Epidermal melanocyte (primary cell): ENCODE measurements around the gene PCDHGA11.
"Not testable (repeated sequence)": the region's sequence is repeated elsewhere in the genome, so short reads cannot be mapped to it uniquely, and the experiment has no call there.

Experiments
- DNase-seq: peaks from one replicate; pipeline ENCODE4 v3.0.0; 2011; ENCODE audit warnings: low spot score; ENCODE audit not compliant: insufficient read length

PCDHGA11 gene

DNA sequence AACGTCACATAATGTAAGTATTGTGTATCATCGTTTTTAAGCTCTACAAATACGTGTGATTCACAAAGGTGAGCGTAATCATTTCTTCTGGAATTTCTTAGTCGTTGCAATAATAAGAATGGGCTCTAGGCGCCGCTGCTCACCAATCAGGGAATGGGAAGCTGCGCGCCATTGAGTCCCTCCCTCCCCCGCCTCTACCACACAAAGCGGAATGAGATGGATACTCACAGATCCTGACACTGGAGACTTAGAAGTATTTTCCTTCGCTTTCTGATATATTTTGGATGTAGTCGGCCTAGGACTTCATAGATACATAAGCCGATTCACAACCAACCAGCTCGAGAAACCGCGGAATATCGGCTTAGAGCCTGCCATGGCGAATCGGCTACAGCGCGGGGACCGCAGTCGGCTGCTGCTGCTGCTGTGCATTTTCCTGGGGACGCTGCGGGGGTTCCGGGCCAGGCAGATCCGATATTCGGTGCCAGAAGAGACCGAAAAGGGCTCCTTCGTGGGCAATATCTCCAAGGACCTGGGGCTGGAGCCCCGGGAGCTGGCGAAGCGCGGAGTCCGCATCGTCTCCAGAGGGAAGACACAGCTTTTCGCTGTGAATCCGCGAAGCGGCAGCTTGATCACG is at the start of gene PCDHGA11:
PCDHGA11 (plus strand) TSS at position 197 of the 634 bp plus-strand sequence; CDS start at position 374, 177 bp downstream.
- no peak for DNase-seq

DNA sequence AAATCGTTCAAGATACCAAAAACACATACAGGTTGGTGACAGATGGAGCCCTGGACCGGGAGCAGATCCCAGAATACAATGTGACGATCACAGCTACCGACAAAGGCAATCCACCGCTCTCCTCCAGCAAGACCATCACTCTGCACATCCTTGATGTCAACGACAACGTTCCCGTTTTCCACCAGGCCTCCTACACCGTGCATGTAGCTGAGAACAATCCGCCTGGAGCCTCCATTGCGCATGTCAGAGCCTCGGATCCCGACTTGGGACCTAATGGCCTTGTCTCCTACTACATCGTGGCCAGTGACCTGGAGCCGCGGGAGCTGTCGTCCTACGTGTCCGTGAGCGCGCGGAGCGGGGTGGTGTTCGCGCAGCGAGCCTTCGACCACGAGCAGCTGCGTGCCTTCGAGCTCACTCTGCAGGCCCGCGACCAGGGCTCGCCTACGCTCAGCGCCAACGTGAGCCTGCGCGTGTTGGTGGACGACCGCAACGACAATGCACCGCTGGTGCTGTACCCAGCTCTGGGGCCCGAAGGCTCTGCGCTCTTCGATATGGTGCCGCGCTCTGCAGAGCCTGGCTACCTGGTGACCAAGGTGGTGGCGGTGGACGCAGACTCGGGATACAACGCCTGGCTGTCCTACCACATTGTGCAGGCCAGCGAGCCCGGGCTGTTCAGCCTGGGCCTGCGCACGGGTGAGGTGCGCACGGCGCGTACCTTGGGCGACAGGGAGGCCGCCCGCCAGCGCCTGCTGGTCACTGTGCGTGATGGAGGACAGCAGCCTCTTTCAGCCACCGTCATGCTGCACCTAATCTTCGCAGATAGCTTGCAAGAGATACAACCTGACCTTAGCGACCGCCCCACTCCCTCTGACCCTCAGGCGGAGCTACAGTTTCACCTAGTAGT is 49.0 kb upstream of the PCDHGA11 start:
- no peak for DNase-seq

DNA sequence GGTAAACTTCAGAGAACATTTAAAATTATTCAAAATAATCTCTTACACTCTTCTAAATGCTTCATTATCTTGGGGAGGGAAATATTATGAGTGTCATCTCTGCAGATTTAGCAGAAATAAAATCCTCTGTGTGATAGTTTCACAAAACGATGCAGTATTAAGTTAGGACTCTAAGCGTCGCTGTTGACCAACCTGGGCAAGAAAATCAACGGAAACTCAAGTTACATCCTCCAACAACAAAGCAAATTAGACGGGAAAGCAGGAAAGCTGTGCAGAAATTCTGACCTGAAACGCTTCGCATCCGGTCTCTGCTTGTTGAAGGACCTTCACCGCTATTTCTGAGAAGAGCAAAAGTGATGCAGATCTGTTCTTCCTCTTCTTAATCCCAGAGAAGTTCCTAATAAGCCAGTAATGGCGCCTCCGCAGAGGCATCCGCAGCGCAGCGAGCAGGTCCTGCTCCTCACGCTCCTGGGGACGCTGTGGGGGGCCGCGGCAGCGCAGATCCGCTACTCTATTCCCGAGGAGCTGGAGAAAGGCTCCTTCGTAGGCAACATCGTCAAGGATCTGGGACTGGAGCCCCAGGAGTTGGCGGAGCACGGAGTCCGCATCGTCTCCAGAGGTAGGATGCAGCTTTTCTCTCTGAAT is 47.1 kb upstream of the PCDHGA11 start, which contains the start of gene PCDHGA6:
PCDHGA6 (plus strand) TSS at position 219 of the 645 bp plus-strand sequence; CDS start at position 412, 193 bp downstream.
- no peak for DNase-seq

DNA sequence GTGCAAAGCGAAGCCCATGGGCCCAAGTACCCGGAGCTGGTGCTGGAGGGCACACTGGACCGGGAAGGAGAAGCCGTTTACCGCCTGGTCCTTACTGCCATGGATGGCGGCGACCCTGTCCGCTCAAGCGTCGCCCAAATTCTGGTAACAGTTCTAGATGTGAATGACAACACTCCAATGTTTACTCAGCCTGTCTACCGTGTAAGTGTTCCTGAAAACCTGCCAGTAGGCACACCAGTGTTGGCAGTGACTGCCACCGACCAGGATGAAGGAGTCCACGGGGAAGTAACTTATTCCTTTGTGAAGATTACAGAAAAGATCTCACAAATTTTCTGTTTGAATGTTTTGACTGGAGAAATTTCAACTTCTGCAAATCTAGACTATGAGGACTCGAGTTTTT is 46.2 kb upstream of the PCDHGA11 start:
- no peak for DNase-seq

DNA sequence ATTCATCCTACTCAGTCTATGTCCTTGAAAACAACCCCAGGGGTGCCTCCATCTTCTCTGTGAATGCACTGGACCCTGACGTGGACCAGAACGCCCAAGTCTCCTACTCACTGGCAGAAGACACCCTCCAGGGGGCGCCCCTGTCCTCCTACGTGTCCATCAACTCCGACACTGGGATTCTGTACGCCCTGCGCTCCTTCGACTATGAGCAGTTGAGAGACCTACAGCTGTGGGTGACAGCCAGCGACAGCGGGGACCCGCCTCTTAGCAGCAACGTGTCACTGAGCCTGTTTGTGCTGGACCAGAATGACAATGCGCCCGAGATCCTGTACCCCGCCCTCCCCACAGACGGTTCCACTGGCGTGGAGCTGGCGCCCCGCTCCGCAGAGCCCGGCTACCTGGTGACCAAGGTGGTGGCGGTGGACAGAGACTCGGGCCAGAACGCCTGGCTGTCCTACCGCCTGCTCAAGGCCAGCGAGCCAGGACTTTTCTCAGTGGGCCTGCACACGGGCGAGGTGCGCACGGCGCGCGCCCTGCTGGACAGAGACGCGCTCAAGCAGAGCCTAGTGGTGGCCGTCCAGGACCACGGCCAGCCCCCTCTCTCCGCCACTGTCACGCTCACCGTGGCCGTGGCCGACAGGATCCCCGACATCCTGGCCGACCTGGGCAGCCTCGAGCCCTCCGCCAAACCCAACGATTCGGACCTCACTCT is 45.3 kb upstream of the PCDHGA11 start:
- not testable (repeated sequence) for DNase-seq

DNA sequence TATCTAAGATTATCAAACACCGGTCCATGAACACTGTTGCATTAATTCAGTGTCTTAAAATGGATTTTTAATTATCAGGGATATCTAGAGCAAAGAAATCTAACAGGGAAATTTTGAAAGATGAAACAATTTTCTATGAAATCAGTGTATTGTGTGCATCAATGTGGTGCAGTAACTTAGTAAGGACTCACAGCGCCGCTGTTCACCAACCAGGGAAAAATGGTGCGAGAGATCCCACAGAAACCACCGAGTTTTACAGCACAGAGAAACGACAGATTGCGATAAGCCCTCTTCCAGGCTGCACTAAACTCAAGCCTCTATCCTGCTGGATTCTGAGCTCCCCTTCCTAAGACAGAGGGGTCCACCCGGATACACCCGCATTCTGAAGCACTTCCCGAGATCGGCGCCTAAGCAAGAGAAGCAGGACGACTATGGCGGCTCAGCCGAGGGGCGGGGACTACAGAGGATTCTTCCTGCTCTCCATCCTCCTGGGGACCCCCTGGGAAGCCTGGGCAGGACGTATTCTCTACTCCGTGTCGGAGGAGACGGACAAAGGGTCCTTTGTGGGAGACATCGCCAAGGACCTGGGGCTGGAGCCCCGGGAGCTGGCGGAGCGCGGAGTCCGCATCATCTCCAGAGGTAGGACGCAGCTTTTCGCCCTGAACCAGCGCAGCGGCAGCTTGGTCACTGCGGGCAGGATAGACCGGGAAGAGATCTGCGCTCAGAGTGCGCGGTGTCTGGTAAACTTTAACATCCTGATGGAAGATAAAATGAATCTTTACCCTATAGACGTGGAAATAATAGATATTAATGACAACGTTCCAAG is 38.2 kb upstream of the PCDHGA11 start, which contains the start of gene PCDHGA7:
PCDHGA7 (plus strand) TSS at position 274 of the 826 bp plus-strand sequence; CDS start at position 432, 158 bp downstream.
- no peak for DNase-seq

DNA sequence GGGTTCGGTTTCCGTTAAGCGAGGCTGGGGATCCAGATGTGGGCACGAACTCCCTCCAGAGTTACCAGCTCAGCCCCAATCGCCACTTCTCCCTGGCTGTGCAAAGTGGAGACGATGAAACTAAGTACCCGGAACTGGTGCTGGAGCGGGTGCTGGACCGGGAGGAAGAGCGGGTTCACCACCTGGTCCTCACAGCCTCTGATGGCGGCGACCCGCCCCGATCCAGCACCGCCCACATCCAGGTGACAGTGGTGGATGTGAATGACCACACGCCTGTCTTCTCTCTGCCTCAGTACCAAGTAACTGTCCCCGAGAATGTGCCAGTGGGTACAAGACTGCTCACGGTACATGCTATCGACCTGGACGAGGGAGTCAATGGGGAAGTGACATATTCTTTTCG is 37.5 kb upstream of the PCDHGA11 start:
- DNase-seq, result no peak

DNA sequence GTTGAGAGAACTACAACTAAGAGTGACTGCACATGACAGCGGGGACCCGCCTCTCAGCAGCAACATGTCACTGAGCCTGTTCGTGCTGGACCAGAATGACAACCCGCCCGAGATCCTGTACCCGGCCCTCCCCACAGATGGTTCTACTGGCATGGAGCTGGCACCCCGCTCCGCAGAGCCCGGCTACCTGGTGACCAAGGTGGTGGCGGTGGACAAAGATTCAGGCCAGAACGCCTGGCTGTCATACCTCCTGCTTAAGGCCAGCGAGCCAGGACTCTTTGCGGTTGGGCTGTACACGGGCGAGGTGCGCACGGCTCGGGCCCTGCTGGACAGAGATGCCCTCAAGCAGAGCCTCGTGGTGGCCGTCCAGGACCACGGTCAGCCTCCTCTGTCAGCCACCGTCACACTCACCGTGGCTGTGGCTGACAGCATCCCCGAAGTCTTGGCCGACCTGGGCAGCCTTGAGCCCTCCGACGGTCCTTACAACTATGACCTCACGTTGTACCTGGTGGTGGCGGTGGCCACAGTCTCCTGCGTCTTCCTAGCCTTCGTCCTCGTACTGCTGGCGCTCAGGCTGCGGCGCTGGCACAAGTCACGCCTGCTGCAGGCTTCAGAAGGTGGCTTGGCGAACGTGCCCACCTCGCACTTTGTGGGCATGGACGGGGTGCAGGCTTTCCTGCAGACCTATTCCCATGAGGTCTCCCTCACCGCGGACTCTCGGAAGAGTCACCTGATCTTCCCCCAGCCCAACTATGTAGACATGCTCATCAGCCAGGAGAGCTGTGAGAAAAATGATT is 36.2 kb upstream of the PCDHGA11 start:
- DNase-seq, result no peak

DNA sequence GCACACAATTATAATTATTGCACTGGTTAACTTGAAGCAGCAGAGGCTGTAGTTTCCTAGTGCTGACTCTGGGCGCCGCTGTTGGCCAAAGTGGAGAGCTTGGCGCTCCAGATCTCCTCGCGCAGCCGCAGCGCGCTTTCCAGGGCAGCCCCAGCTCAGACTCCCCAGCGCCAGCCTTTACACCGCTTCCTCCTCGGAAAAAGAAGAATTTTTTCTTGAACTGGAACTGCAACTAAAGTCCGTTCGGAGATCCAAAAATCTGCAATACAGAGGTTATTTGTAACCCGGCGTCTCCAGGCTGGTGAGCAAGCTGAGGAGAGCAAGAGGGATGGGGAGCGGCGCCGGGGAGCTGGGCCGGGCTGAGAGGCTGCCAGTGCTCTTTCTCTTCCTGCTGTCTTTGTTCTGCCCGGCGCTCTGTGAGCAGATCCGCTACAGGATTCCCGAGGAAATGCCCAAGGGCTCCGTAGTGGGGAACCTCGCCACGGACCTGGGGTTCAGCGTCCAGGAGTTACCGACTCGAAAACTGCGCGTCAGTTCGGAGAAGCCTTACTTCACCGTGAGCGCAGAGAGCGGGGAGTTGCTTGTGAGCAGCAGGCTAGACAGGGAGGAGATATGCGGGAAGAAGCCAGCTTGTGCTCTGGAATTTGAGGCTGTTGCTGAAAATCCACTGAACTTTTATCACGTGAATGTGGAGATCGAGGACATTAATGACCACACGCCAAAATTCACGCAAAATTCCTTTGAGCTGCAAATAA is 33.1 kb upstream of the PCDHGA11 start, which contains the start of gene PCDHGB4:
PCDHGB4 (plus strand) TSS at position 142 of the 755 bp plus-strand sequence; CDS start at position 329, 187 bp downstream.
- DNase-seq, result not testable (repeated sequence)

DNA sequence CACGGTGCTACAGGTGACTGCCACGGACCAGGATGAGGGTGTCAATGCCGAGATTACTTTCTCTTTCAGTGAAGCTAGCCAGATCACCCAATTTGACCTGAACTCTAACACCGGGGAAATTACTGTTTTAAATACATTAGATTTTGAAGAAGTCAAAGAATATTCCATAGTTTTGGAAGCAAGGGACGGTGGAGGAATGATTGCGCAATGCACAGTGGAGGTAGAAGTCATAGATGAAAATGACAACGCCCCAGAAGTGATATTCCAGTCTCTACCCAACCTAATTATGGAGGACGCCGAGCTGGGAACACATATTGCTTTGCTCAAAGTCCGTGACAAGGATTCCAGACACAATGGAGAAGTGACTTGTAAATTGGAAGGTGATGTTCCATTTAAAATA is 32.2 kb upstream of the PCDHGA11 start:
- DNase-seq, result no peak

DNA sequence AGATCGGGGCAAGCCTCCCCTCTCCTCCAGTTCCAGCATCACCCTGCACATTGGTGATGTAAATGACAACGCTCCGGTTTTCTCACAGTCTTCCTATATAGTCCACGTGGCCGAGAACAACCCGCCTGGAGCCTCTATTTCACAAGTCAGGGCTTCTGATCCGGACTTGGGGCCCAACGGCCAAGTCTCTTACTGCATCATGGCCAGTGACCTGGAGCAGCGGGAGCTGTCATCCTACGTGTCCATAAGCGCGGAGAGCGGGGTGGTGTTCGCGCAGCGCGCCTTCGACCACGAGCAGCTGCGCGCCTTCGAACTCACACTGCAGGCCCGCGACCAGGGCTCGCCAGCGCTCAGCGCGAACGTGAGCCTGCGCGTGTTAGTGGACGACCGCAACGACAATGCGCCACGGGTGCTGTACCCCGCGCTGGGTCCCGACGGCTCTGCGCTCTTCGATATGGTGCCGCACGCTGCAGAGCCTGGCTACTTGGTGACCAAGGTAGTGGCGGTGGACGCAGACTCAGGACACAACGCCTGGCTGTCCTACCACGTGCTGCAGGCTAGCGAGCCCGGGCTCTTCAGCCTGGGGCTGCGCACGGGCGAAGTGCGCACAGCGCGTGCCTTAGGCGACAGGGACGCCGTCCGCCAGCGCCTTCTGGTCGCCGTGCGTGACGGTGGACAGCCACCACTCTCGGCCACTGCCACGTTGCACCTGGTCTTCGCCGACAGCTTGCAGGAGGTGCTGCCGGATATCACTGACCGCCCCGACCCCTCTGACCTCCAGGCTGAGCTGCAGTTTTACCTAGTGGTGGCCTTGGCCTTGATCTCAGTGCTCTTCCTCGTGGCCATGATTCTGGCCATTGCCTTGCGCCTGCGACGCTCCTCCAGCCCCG is 31.5 kb upstream of the PCDHGA11 start:
- no peak for DNase-seq

DNA sequence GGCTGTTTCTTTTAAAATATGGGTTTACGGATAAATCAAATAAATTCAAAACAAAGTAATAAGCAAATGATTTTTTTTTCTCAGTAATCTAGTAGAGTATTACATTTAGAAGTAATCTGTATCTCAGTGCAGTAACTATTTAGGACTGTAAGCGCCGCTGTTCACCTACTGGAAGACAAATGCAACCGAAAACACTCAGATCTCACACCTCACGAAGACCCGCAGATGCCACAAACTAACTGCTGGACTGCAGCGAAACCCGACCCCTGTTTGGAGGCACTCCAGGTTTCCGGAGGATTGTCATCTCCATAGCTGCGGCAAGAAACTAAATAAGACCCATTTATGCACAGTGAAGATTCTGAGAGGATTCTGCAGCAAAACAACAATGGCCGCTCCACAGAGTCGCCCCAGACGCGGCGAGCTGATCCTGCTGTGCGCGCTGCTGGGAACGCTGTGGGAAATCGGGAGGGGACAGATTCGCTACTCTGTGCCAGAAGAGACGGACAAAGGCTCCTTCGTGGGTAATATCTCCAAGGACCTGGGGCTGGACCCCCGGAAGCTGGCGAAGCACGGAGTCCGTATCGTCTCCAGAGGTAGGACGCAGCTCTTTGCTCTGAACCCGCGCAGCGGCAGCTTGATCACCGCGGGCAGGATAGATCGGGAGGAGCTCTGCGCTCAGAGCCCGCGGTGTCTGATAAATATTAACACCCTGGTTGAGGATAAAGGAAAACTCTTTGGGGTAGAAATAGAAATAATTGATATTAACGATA is 28.2 kb upstream of the PCDHGA11 start, which contains the start of gene PCDHGA8:
PCDHGA8 (plus strand) TSS at position 205 of the 770 bp plus-strand sequence; CDS start at position 386, 181 bp downstream.
- DNase-seq, result no peak

DNA sequence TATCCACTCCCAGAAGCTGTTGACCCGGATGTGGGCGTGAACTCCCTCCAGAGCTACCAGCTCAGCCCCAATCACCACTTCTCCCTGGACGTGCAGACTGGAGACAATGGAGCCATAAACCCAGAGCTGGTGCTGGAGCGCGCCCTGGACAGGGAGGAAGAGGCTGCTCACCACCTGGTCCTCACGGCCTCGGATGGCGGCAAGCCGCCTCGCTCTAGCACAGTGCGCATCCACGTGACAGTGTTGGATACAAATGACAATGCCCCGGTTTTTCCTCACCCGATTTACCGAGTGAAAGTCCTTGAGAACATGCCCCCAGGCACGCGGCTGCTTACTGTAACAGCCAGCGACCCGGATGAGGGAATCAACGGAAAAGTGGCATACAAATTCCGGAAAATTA is 27.6 kb upstream of the PCDHGA11 start:
- no peak for DNase-seq

DNA sequence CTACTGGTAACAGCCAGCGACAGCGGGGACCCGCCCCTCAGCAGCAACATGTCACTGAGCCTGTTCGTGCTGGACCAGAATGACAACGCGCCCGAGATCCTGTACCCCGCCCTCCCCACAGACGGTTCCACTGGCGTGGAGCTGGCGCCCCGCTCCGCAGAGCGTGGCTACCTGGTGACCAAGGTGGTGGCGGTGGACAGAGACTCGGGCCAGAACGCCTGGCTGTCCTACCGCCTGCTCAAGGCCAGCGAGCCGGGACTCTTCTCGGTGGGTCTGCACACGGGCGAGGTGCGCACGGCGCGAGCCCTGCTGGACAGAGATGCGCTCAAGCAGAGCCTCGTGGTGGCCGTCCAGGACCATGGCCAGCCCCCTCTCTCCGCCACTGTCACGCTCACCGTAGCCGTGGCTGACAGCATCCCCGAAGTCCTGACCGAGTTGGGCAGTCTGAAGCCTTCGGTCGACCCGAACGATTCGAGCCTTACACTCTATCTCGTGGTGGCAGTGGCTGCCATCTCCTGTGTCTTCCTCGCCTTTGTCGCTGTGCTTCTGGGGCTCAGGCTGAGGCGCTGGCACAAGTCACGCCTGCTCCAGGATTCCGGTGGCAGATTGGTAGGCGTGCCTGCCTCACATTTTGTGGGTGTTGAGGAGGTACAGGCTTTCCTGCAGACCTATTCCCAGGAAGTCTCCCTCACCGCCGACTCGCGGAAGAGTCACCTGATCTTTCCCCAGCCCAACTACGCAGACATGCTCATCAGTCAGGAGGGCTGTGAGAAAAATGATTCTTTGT is 26.3 kb upstream of the PCDHGA11 start:
- not testable (repeated sequence) for DNase-seq

DNA sequence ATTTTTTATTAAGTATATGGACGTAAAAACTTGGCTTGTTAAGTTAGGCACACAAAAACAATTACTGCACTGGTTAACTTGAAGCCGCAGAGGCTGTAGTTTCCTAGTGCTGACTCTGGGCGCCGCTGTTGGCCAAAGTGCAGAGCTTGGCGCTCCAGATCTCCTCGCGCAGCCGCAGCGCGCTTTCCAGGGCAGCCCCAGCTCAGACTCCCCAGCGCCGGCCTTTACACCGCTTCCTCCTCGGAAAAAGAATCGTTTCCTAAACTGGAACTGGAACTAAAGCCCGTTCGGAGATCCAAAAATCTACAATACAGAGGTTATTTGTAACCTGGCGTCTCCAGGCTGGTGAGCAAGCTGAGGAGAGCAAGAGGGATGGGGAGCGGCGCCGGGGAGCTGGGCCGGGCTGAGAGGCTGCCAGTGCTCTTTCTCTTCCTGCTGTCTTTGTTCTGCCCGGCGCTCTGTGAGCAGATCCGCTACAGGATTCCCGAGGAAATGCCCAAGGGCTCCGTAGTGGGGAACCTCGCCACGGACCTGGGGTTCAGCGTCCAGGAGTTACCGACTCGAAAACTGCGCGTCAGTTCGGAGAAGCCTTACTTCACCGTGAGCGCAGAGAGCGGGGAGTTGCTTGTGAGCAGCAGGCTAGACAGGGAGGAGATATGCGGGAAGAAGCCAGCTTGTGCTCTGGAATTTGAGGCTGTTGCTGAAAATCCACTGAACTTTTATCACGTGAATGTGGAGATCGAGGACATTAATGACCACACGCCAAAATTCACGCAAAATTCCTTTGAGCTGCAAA is 22.9 kb upstream of the PCDHGA11 start, which contains the start of gene PCDHGB5:
PCDHGB5 (plus strand) TSS at position 192 of the 796 bp plus-strand sequence; CDS start at position 373, 181 bp downstream.
- DNase-seq, result not testable (repeated sequence)
